ENCODE results near the gene MRPL52. TPM values are rescaled to one million over a fixed set of nuclear protein-coding genes. Genes with fewer than 3 reads are reported as not detected.
A peak's percentile ranks its signal among the peaks of the same experiment; 100 is the strongest.

Gene MRPL52
- total and polyA plus RNA-seq, 10 of the 15 experiments (the other 5 are each of a cell fraction or from before 2014, with no cell fraction given) = 51.7 to 541 (median 142) TPM

DNA sequence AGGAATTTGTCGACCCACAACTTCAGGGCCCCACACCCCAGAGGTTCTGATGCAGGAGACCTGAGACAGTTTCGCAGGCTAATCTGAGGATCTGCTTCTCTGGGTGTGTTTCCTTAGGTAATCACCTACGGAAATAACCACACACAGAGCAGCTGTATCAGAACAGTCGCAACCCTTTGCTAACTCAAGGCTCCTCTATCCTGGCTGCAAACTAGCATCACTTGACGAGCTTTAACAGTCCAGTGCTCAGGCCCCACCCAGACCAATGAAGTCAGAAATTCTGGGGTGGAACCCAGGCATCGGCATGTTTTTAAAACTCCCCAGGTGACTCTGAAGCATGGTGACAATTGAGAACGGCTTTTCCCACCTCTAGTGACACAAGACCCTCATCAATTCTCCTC is 35.1 kb upstream of the MRPL52 start (continued):
- TF ChIP-seq NRF1 (conservative IDR thresholded peaks at IDR 0.05; ENCODE audit: low read depth, low read length) (no peak), BCL11A (IDR thresholded peaks at IDR 0.05; ENCODE audit: low read depth, low read length) (no peak), BCLAF1 (IDR thresholded peaks at IDR 0.05) (no peak), ZNF274 (IDR thresholded peaks at IDR 0.05; ENCODE audit: insufficient read depth, insufficient read length) (no peak), SIX5 (IDR thresholded peaks at IDR 0.05; ENCODE audit: low read depth, low read length, severe bottlenecking) (no peak), IKZF1 (conservative IDR thresholded peaks at IDR 0.05) (peak; percentile 60), YY1 (IDR thresholded peaks at IDR 0.05; ENCODE audit: low read depth, low read length) (no peak), KLF5 (IDR thresholded peaks at IDR 0.05; ENCODE audit: partially characterized antibody) (no peak), NFYA (IDR thresholded peaks at IDR 0.05; ENCODE audit: borderline replicate concordance, low read depth, low read length) (no peak), ELK1 (IDR thresholded peaks at IDR 0.05; ENCODE audit: low read depth, low read length) (no peak), CHD1 (IDR thresholded peaks at IDR 0.05; ENCODE audit: low read depth, low read length) (no peak), SRF (IDR thresholded peaks at IDR 0.05; ENCODE audit: low read depth in 2 of 2, low read length in 2 of 2) (no peak), MTA2 (IDR thresholded peaks at IDR 0.05; ENCODE audit: low read depth) (0 out of 2 replicates have a peak, but pooled peaks have one; percentile 37), SUZ12 (IDR thresholded peaks at IDR 0.05; ENCODE audit: unreplicated experiment) (no peak), MXI1 (IDR thresholded peaks at IDR 0.05; ENCODE audit: low read depth, low read length) (no peak), TBL1XR1 (IDR thresholded peaks at IDR 0.05; ENCODE audit: low read depth, low read length) (no peak), HDAC6 (IDR thresholded peaks at IDR 0.05; ENCODE audit: unreplicated experiment) (no peak), RCOR1 (conservative IDR thresholded peaks at IDR 0.05; ENCODE audit: low read depth, low read length) (no peak), NR2C2 (IDR thresholded peaks at IDR 0.05; ENCODE audit: borderline replicate concordance, control insufficient read depth, insufficient read length, low read depth) (no peak), SMAD5 (IDR thresholded peaks at IDR 0.05; ENCODE audit: low read depth) (no peak), PAX5 (IDR thresholded peaks at IDR 0.05; ENCODE audit: borderline replicate concordance, low read depth, low read length) (peak; percentile 50; the same call in 1 of the 2 replicates)
- TF ChIP-seq, protein P1, sequence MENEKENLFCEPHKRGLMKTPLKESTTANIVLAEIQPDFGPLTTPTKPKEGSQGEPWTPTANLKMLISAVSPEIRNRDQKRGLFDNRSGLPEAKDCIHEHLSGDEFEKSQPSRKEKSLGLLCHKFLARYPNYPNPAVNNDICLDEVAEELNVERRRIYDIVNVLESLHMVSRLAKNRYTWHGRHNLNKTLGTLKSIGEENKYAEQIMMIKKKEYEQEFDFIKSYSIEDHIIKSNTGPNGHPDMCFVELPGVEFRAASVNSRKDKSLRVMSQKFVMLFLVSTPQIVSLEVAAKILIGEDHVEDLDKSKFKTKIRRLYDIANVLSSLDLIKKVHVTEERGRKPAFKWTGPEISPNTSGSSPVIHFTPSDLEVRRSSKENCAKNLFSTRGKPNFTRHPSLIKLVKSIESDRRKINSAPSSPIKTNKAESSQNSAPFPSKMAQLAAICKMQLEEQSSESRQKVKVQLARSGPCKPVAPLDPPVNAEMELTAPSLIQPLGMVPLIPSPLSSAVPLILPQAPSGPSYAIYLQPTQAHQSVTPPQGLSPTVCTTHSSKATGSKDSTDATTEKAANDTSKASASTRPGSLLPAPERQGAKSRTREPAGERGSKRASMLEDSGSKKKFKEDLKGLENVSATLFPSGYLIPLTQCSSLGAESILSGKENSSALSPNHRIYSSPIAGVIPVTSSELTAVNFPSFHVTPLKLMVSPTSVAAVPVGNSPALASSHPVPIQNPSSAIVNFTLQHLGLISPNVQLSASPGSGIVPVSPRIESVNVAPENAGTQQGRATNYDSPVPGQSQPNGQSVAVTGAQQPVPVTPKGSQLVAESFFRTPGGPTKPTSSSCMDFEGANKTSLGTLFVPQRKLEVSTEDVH (IDR thresholded peaks at IDR 0.05; ENCODE audit: low read depth, partially characterized antibody) = no peak
- TF ChIP-seq, protein P2, sequence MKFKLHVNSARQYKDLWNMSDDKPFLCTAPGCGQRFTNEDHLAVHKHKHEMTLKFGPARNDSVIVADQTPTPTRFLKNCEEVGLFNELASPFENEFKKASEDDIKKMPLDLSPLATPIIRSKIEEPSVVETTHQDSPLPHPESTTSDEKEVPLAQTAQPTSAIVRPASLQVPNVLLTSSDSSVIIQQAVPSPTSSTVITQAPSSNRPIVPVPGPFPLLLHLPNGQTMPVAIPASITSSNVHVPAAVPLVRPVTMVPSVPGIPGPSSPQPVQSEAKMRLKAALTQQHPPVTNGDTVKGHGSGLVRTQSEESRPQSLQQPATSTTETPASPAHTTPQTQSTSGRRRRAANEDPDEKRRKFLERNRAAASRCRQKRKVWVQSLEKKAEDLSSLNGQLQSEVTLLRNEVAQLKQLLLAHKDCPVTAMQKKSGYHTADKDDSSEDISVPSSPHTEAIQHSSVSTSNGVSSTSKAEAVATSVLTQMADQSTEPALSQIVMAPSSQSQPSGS (IDR thresholded peaks at IDR 0.05; ENCODE audit: low read length) = peak; percentile 67; the same call in 1 of the 2 replicates
